Stomach smooth muscle (tissue), 2 donors: ENCODE data around the gene TFAP2E.
"Not testable (repeated sequence)": the region's sequence is repeated elsewhere in the genome, so short reads cannot be mapped to it uniquely, and the experiment has no call there.

Source experiments
- H3K27ac ChIP-seq: one replicate; pipeline ENCODE4 v1.7.0; 2013; ENCODE audit warnings: mild to moderate bottlenecking, low read length, inconsistent platforms
- H3K27me3 ChIP-seq, 2 donors: one replicate each; pipeline ENCODE4 v1.7.0; 2013; ENCODE audit warnings: low read length in 2 of 2; ENCODE audit not compliant: insufficient read depth in 2 of 2, control insufficient read depth in 1 of 2
- H3K36me3 ChIP-seq, 2 donors: one replicate each; pipeline ENCODE4 v1.7.0; 2013; ENCODE audit warnings: low read length in 2 of 2; ENCODE audit not compliant: control insufficient read depth in 2 of 2, insufficient read depth in 2 of 2
- H3K4me1 ChIP-seq: one replicate; pipeline ENCODE4 v1.7.0; 2013; ENCODE audit warnings: low read length; ENCODE audit not compliant: control insufficient read depth, insufficient read depth
- H3K4me3 ChIP-seq, 2 donors: one replicate each; pipeline ENCODE4 v1.7.0; 2013; ENCODE audit warnings: low read length in 2 of 2
- H3K9ac ChIP-seq, 2 donors: one replicate each; pipeline ENCODE4 v1.7.0; 2013; ENCODE audit warnings: low read length in 2 of 2, mild to moderate bottlenecking in 1 of 2
- H3K9me3 ChIP-seq, 2 donors: one replicate each; pipeline ENCODE4 v1.7.0; 2013; ENCODE audit warnings: low read length in 2 of 2; ENCODE audit not compliant: control insufficient read depth in 2 of 2
- donor health status: healthy.
- donor health status: Pancreatic carcinoma.

TFAP2E gene

GRCh38 chr1:35574655-35575415 is 1.7 kb downstream of the TFAP2E start:
- H3K4me1 ChIP-seq = peaks cover 28% of the 10 kb centered on the region
- H3K9me3 ChIP-seq = no peaks in the 10 kb centered on the region
- H3K27me3 ChIP-seq = peaks cover 65 to 72% of the 10 kb centered on the region in 2 donors
- H3K27ac ChIP-seq = no peak overlapping the region
- no peak overlapping the region for H3K4me3 ChIP-seq
- H3K36me3 ChIP-seq = peaks cover 0 to 2% of the 10 kb centered on the region in 2 donors
- H3K9ac ChIP-seq = no peak overlapping the region

GRCh38 chr1:35575416-35575958 is 2.4 kb downstream of the TFAP2E start:
- Histone ChIP-seq H3K9ac (no peak overlapping the region), H3K27me3 (peaks cover 59 to 69% of the 10 kb centered on the region in 2 donors), H3K27ac (no peak overlapping the region), H3K4me3 (no peak overlapping the region), H3K4me1 (peaks cover 28% of the 10 kb centered on the region), H3K36me3 (peaks cover 0 to 2% of the 10 kb centered on the region in 2 donors), H3K9me3 (no peaks in the 10 kb centered on the region)

GRCh38 chr1:35576061-35576765 is 3.1 kb downstream of the TFAP2E start:
- H3K36me3 ChIP-seq = peaks cover 0 to 2% of the 10 kb centered on the region in 2 donors
- H3K4me1 ChIP-seq = peaks cover 28% of the 10 kb centered on the region
- H3K27ac ChIP-seq = no peak overlapping the region
- no peaks in the 10 kb centered on the region for H3K9me3 ChIP-seq
- peaks cover 58 to 66% of the 10 kb centered on the region in 2 donors for H3K27me3 ChIP-seq
- H3K4me3 ChIP-seq = no peak overlapping the region
- H3K9ac ChIP-seq = no peak overlapping the region

GRCh38 chr1:35576766-35577070 is 3.6 kb downstream of the TFAP2E start:
- H3K9me3 ChIP-seq, H3K9ac ChIP-seq, H3K36me3 ChIP-seq, H3K4me3 ChIP-seq, H3K27ac ChIP-seq: not testable (repeated sequence)
- peaks cover 28% of the 10 kb centered on the region for H3K4me1 ChIP-seq
- H3K27me3 ChIP-seq = peaks cover 55 to 61% of the 10 kb centered on the region in 2 donors

GRCh38 chr1:35577071-35577998 is 4.2 kb downstream of the TFAP2E start:
- Histone ChIP-seq H3K9ac (peak overlapping the region; percentile 32 to 42), H3K27ac (no peak overlapping the region), H3K9me3 (no peaks in the 10 kb centered on the region), H3K4me3 (peak overlapping the region; percentile 63 to 69), H3K27me3 (peaks cover 49 to 55% of the 10 kb centered on the region in 2 donors), H3K4me1 (peaks cover 28% of the 10 kb centered on the region), H3K36me3 (no peaks in the 10 kb centered on the region)

- Histone ChIP-seq H3K4me3 (no peak overlapping the region), H3K27ac (no peak overlapping the region), H3K36me3 (peaks cover 0 to 2% of the 10 kb centered on the region in 2 donors), H3K9me3 (no peaks in the 10 kb centered on the region), H3K4me1 (peaks cover 15% of the 10 kb centered on the region), H3K9ac (no peak overlapping the region), H3K27me3 (peaks cover 20% of the 10 kb centered on the region in 2 donors)
Measured at GRCh38 chr1:35580949-35581388, 7.9 kb downstream of the TFAP2E start.

- H3K9me3 ChIP-seq, H3K27ac ChIP-seq, H3K4me3 ChIP-seq, H3K36me3 ChIP-seq, H3K9ac ChIP-seq: not testable (repeated sequence)
- Histone ChIP-seq H3K27me3 (peaks cover 15% of the 10 kb centered on the region in 2 donors), H3K4me1 (peaks cover 13% of the 10 kb centered on the region)
Measured at GRCh38 chr1:35581621-35582020, 8.5 kb downstream of the TFAP2E start.

GRCh38 chr1:35585281-35585680 is 12.2 kb downstream of the TFAP2E start:
- Histone ChIP-seq H3K27ac (no peak overlapping the region), H3K27me3 (no peaks in the 10 kb centered on the region), H3K36me3 (peaks cover 0 to 2% of the 10 kb centered on the region in 2 donors), H3K4me3 (no peak overlapping the region), H3K9ac (no peak overlapping the region), H3K9me3 (no peaks in the 10 kb centered on the region), H3K4me1 (no peaks in the 10 kb centered on the region)

GRCh38 chr1:35585805-35586204 is 12.7 kb downstream of the TFAP2E start:
- not testable (repeated sequence) for H3K27me3 ChIP-seq, H3K27ac ChIP-seq, H3K9ac ChIP-seq, H3K36me3 ChIP-seq, H3K4me3 ChIP-seq, H3K9me3 ChIP-seq, H3K4me1 ChIP-seq

- H3K27me3 ChIP-seq = no peaks in the 10 kb centered on the region
- H3K4me3 ChIP-seq = no peak overlapping the region
- no peak overlapping the region for H3K9ac ChIP-seq
- no peak overlapping the region for H3K27ac ChIP-seq
- peaks cover 0 to 2% of the 10 kb centered on the region in 2 donors for H3K36me3 ChIP-seq
- H3K4me1 ChIP-seq = no peaks in the 10 kb centered on the region
- no peaks in the 10 kb centered on the region for H3K9me3 ChIP-seq
Measured at GRCh38 chr1:35586808-35587207, 13.7 kb downstream of the TFAP2E start.
